ENCODE results near the gene PRDX2.

PRDX2 gene

GRCh38 chr19:12757544-12758274 is 43.9 kb downstream of the PRDX2 start:
- in situ Hi-C loops (cut with HindIII; ENCODE audit: low sequenced_read_pairs): no loop called here

GRCh38 chr19:12756150-12756883 is 45.3 kb downstream of the PRDX2 start:
- in situ Hi-C loops (cut with HindIII; ENCODE audit: low sequenced_read_pairs): no loop called here

GRCh38 chr19:12754465-12755196 is 47.0 kb downstream of the PRDX2 start:
- in situ Hi-C loops (cut with HindIII; ENCODE audit: low sequenced_read_pairs): loop anchor here (5.0 kb wide), 1 partner anchor 52 kb away; no protein-coding TSS in a partner anchor

GRCh38 chr19:12752056-12752781 is 49.4 kb downstream of the PRDX2 start:
- in situ Hi-C loops (cut with HindIII; ENCODE audit: low sequenced_read_pairs): loop anchor here (5.0 kb wide), 1 partner anchor 50 kb away; no protein-coding TSS in a partner anchor

- in situ Hi-C loops (cut with HindIII; ENCODE audit: low sequenced_read_pairs): loop anchor here (5.0 kb wide), 1 partner anchor 49 kb away; no protein-coding TSS in a partner anchor
Observed at GRCh38 chr19:12751635-12752034, 50.0 kb downstream of the PRDX2 start, which contains the start of gene BEST2. TSS of gene BEST2 (plus strand) at chr19:12751791. CDS start at chr19:12752593, 802 bp downstream.

GRCh38 chr19:12750851-12751250 is 50.7 kb downstream of the PRDX2 start:
- in situ Hi-C loops (cut with HindIII; ENCODE audit: low sequenced_read_pairs): loop anchor here (5.0 kb wide), 1 partner anchor 49 kb away; no protein-coding TSS in a partner anchor

- in situ Hi-C loops (cut with HindIII; ENCODE audit: low sequenced_read_pairs): loop anchor here (5.0 kb wide), 1 partner anchor 48 kb away; no protein-coding TSS in a partner anchor
Observed at GRCh38 chr19:12749938-12750521, 51.6 kb downstream of the PRDX2 start.

GRCh38 chr19:12748489-12748888 is 53.1 kb downstream of the PRDX2 start:
- in situ Hi-C loops (cut with HindIII; ENCODE audit: low sequenced_read_pairs): no loop called here
